Measurements from ENCODE around the gene EDIL3. TPM values are rescaled to one million over a fixed set of nuclear protein-coding genes. Genes with fewer than 3 reads are reported as not detected.
"Not testable (repeated sequence)": the region's sequence is repeated elsewhere in the genome, so short reads cannot be mapped to it uniquely, and the experiment has no call there.

Gene EDIL3
- total RNA-seq, 1 donor from 2014 or later, result 220 TPM

DNA sequence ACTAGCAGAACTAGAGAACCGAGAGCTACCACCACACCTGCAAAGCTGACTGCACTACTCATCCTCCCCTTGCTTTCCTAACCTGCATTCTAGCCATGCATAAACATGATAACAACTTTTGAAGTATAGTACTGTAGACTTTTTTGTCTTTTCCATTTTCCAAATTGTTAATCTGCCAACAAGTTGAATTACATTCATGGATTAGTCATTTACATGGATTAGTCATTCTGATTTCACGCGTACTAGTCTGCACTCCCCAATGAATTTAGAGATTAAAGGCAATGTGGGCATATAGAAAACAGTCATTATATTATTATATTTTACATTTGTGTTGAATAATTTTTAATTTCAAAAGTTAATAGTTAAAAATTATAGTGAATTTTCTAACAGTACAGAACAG is 81.4 kb downstream of the EDIL3 start:
- no peak for DNase-seq
- peaks cover 6% of the 10 kb centered on the region for H3K4me1 Mint-ChIP-seq (ENCODE audit: low read depth, unreplicated experiment)
- H3K27ac Mint-ChIP-seq (ENCODE audit: unreplicated experiment), result no peak overlapping the region
- H3K4me3 Mint-ChIP-seq (ENCODE audit: unreplicated experiment), result no peak overlapping the region
- H3K9me3 Mint-ChIP-seq (ENCODE audit: unreplicated experiment), result no peaks in the 10 kb centered on the region
- H3K36me3 Mint-ChIP-seq (ENCODE audit: unreplicated experiment), result peaks cover 5% of the 10 kb centered on the region
- H3K27me3 Mint-ChIP-seq (ENCODE audit: unreplicated experiment), result no peaks in the 10 kb centered on the region
- TF ChIP-seq, protein P1, sequence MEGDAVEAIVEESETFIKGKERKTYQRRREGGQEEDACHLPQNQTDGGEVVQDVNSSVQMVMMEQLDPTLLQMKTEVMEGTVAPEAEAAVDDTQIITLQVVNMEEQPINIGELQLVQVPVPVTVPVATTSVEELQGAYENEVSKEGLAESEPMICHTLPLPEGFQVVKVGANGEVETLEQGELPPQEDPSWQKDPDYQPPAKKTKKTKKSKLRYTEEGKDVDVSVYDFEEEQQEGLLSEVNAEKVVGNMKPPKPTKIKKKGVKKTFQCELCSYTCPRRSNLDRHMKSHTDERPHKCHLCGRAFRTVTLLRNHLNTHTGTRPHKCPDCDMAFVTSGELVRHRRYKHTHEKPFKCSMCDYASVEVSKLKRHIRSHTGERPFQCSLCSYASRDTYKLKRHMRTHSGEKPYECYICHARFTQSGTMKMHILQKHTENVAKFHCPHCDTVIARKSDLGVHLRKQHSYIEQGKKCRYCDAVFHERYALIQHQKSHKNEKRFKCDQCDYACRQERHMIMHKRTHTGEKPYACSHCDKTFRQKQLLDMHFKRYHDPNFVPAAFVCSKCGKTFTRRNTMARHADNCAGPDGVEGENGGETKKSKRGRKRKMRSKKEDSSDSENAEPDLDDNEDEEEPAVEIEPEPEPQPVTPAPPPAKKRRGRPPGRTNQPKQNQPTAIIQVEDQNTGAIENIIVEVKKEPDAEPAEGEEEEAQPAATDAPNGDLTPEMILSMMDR (IDR thresholded peaks at IDR 0.05; ENCODE audit: partially characterized antibody, unreplicated experiment), result no peak

DNA sequence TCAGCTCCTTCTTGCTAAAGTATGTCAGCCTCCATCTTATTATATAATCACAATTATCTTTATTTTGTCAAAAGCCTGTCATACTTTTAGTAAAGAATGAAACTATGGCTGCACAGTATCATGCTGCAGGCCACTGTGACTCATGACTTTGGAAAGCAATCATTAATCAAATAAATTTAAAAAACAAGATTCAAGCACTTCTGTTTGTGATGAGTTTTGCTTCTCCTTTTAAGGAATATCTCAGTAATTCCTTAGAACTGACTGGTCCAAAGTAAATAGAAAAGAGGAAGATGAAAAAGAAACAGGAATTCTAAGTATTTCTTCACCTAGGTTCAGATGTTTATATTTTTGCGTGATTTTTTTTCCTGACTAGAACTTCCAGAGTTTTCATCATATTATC is 83.1 kb downstream of the EDIL3 start:
- no peak for DNase-seq
- peaks cover 5% of the 10 kb centered on the region for H3K36me3 Mint-ChIP-seq (ENCODE audit: unreplicated experiment)
- H3K9me3 Mint-ChIP-seq (ENCODE audit: unreplicated experiment), result no peaks in the 10 kb centered on the region
- no peaks in the 10 kb centered on the region for H3K27me3 Mint-ChIP-seq (ENCODE audit: unreplicated experiment)
- TF ChIP-seq, protein P1 (IDR thresholded peaks at IDR 0.05; ENCODE audit: partially characterized antibody, unreplicated experiment), result no peak
- peaks cover 3% of the 10 kb centered on the region for H3K4me1 Mint-ChIP-seq (ENCODE audit: low read depth, unreplicated experiment)
- H3K4me3 Mint-ChIP-seq (ENCODE audit: unreplicated experiment), result no peak overlapping the region
- no peak overlapping the region for H3K27ac Mint-ChIP-seq (ENCODE audit: unreplicated experiment)

DNA sequence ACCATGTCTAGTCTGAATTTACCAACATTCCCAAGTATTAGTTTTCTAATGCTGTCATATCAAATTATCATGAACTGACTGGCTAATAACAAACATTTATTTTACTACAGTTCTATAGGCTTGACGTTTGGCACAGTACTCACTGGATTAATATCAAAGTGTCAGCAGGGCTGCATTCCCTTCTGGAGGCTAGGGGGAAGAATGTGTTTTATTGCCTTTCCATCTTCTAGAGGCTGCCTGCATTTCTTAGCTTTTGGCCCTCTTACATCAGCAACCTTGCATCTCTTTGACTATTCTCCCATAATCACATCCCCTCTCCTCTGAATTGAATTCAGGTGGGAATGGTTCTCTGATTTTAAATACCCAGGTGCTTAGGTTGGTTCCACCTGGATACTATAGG is 84.7 kb downstream of the EDIL3 start:
- TF ChIP-seq, protein P1 (IDR thresholded peaks at IDR 0.05; ENCODE audit: partially characterized antibody, unreplicated experiment), result no peak
- no peaks in the 10 kb centered on the region for H3K27me3 Mint-ChIP-seq (ENCODE audit: unreplicated experiment)
- no peak overlapping the region for H3K4me3 Mint-ChIP-seq (ENCODE audit: unreplicated experiment)
- no peak overlapping the region for H3K27ac Mint-ChIP-seq (ENCODE audit: unreplicated experiment)
- H3K9me3 Mint-ChIP-seq (ENCODE audit: unreplicated experiment), result no peaks in the 10 kb centered on the region
- peaks cover 3% of the 10 kb centered on the region for H3K4me1 Mint-ChIP-seq (ENCODE audit: low read depth, unreplicated experiment)
- peaks cover 5% of the 10 kb centered on the region for H3K36me3 Mint-ChIP-seq (ENCODE audit: unreplicated experiment)
- DNase-seq, result no peak

DNA sequence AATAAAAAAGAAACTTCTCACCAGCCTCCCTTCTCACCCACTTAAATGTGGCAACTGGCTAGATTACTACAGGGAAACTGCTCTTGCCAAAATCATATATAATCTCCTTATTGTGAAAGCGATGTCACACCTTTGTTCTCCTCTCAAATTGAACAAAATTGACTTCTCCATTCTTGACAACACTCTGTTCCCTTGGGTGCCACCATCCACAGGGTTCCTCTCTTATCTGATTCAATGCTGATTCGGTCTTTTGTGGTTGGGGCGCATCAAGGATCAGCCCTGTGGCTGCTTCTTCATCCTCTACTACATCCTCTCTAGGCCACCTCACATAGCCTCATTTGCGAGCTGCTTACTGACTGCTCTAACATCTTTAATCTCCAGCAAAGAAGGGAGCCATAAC is 86.1 kb downstream of the EDIL3 start:
- no peak for DNase-seq
- Mint-ChIP-seq H3K36me3 (ENCODE audit: unreplicated experiment) (peaks cover 5% of the 10 kb centered on the region), H3K27ac (ENCODE audit: unreplicated experiment) (no peak overlapping the region), H3K27me3 (ENCODE audit: unreplicated experiment) (no peaks in the 10 kb centered on the region), H3K9me3 (ENCODE audit: unreplicated experiment) (no peaks in the 10 kb centered on the region), H3K4me3 (ENCODE audit: unreplicated experiment) (no peak overlapping the region), H3K4me1 (ENCODE audit: low read depth, unreplicated experiment) (peaks cover 3% of the 10 kb centered on the region)
- TF ChIP-seq, protein P1 (IDR thresholded peaks at IDR 0.05; ENCODE audit: partially characterized antibody, unreplicated experiment), result no peak

DNA sequence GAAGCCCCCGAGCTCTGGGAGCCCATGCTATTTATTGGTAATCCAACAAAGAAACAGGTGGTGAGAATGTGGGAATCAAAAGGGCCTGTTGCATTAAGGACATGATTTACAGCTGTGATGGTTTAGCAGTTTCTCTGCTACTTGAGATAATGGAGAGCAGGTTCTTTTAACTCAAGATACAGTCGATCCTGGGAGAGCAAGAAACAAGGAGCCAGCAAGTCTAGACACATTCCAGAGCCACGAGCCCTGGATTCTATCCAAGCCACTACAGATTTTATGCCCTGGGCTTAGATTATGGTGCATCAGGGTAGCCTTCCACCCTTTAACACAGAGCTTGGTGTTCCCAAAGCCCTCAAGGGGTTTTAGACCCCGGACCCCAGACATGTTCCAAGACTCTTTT is 87.0 kb downstream of the EDIL3 start:
- H3K27ac Mint-ChIP-seq (ENCODE audit: unreplicated experiment); H3K4me3 Mint-ChIP-seq (ENCODE audit: unreplicated experiment); H3K27me3 Mint-ChIP-seq (ENCODE audit: unreplicated experiment): not testable (repeated sequence)

More for the DNA sequence above, 87.0 kb downstream of the EDIL3 start:
- H3K4me1 Mint-ChIP-seq (ENCODE audit: low read depth, unreplicated experiment); DNase-seq; H3K36me3 Mint-ChIP-seq (ENCODE audit: unreplicated experiment); H3K9me3 Mint-ChIP-seq (ENCODE audit: unreplicated experiment): not testable (repeated sequence)
